ENCODE results near the gene C19orf44. TPM values are rescaled to one million over a fixed set of nuclear protein-coding genes. Genes with fewer than 3 reads are reported as not detected.
"Not testable (repeated sequence)": the region's sequence is repeated elsewhere in the genome, so short reads cannot be mapped to it uniquely, and the experiment has no call there.

Gene C19orf44
- total RNA-seq, 1 donor from 2014 or later: 4.6 TPM

DNA sequence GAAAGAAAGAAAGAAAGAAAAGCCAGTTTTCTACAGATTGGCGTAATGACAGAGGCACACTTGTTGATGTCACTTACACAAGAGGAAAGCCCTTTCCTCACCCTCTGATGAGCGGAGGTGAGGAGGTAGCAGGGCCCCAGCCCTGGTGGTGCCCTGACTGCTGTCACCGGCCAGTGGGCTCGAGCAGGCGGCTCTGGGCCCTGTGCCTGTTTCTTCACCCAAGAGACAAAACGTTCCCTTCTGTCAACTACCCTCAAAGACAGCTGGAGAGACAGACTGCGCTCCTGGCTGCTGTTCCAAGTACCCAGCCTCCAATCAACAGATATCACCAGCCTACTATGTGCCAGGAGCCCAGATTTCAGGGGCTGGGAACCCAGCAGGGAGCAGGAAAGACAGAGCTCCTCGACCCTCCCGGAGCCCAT lies 34.6 kb upstream of the C19orf44 start:
- DNase-seq (ENCODE audit: low read depth): no peak
- H3K4me3 ChIP-seq (ENCODE audit: low read depth, low read length): no peak overlapping the region
- TF ChIP-seq, protein P1, sequence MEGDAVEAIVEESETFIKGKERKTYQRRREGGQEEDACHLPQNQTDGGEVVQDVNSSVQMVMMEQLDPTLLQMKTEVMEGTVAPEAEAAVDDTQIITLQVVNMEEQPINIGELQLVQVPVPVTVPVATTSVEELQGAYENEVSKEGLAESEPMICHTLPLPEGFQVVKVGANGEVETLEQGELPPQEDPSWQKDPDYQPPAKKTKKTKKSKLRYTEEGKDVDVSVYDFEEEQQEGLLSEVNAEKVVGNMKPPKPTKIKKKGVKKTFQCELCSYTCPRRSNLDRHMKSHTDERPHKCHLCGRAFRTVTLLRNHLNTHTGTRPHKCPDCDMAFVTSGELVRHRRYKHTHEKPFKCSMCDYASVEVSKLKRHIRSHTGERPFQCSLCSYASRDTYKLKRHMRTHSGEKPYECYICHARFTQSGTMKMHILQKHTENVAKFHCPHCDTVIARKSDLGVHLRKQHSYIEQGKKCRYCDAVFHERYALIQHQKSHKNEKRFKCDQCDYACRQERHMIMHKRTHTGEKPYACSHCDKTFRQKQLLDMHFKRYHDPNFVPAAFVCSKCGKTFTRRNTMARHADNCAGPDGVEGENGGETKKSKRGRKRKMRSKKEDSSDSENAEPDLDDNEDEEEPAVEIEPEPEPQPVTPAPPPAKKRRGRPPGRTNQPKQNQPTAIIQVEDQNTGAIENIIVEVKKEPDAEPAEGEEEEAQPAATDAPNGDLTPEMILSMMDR (conservative IDR thresholded peaks at IDR 0.05; ENCODE audit: low read depth, low read length): no peak

DNA sequence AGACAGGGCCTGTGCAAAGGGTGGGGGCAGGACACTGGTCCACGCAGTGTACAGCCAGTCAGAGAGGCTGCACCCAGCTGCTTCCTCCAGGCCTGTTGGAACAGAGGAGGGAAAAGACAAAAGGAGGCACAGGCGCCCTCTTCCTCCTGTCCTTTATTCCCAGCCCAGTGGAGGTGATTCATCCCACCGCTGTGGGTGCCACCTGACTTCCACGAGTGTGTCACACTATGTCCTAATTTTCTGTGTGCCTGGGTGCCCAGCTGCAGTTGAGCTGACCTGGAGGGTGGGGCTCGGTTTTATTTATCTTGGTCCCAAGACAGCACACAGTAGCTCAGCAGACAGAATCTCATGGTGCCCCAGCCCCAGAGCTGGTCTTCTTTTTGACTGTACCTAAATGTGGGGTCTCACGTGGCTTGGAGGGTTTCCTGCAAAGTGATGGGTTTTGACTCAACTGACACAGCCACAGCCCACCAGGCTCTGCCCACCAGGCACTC lies 33.4 kb upstream of the C19orf44 start:
- no peak overlapping the region for H3K4me3 ChIP-seq (ENCODE audit: low read depth, low read length)
- TF ChIP-seq, protein P1 (conservative IDR thresholded peaks at IDR 0.05; ENCODE audit: low read depth, low read length): no peak
- DNase-seq (ENCODE audit: low read depth): no peak

DNA sequence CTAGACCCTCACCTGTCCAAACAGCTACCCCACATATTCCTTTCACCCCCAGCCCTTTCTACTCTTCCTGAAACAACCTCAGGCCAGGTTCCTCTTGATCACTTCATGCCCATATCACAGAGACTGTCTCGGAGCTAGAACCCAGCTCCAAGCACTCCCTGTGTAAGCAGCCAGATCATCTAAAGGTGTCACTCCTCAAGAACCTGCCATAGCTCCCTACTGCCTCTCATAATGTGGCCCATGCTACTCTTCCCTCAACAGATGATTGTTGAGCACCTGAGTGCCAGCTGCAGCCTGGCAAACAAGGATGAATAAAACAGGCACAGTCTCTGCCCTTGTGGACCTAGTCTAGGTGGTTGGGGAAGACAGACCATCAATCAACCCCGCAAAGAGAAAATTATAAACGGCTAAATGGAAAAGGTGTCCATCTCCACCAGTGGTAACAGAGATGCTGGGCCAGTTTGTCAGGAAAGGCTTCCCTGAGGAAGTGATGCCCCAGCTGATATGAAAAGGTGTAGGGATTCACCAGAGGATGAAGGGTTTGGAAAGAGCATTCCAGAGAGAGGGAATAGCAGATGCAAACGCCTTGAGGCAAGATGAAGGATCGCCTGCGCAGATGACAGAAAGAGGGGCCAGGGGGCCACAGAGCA lies 32.7 kb upstream of the C19orf44 start:
- no peak overlapping the region for H3K4me3 ChIP-seq (ENCODE audit: low read depth, low read length)
- DNase-seq (ENCODE audit: low read depth): no peak
- TF ChIP-seq, protein P1 (conservative IDR thresholded peaks at IDR 0.05; ENCODE audit: low read depth, low read length): no peak

DNA sequence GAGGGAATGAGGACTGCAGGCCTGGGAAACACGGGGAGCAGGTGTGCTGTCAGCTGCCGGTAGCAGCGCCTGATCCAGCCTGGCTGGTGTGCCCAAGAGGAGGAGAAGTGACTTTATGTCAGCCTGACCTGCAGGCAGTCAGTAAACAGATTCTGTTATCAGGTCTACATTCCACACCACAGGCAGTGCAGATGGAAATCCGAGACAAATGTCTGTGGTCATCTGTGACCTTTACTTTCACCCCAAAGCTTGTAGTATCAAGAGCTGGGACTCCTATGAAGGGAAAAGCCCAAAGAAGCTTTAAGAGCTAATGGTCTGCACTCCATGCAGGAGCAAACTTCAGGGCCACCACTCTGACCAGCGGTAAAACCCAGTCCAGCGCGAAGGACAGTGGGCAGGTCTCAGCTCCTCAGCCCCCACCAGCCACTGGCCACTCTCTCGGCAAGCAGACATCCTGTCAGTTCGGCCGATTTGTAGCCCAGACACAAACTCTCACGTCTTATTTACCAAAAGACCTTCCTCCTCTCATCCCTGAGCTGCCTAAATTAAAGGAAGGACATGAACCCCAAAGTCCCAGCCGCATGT lies 32.1 kb upstream of the C19orf44 start:
- H3K4me3 ChIP-seq (ENCODE audit: low read depth, low read length): no peak overlapping the region
- DNase-seq (ENCODE audit: low read depth): no peak
- TF ChIP-seq, protein P1 (conservative IDR thresholded peaks at IDR 0.05; ENCODE audit: low read depth, low read length): no peak

DNA sequence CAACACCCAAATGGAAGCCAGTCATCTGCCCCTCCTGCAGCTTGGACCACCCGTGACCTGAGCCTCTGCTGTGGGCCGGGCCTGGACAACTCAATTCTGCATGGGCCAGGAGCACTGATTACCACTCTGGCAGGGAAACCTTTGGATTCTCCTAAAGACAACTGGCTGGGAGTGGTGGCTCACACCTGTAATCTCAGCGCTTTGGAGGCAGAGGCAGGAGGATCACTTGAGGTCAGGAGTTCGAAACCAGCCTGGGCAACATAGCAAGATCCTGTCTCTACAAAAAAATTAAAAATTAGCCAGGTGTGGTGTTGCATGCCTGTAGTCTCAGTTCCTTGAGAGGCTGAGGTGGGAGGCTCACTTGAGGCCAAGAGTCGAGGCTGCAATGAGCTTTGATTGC lies 31.0 kb upstream of the C19orf44 start:
- no peak for DNase-seq (ENCODE audit: low read depth)
- TF ChIP-seq, protein P1 (conservative IDR thresholded peaks at IDR 0.05; ENCODE audit: low read depth, low read length): no peak
- no peak overlapping the region for H3K4me3 ChIP-seq (ENCODE audit: low read depth, low read length)

DNA sequence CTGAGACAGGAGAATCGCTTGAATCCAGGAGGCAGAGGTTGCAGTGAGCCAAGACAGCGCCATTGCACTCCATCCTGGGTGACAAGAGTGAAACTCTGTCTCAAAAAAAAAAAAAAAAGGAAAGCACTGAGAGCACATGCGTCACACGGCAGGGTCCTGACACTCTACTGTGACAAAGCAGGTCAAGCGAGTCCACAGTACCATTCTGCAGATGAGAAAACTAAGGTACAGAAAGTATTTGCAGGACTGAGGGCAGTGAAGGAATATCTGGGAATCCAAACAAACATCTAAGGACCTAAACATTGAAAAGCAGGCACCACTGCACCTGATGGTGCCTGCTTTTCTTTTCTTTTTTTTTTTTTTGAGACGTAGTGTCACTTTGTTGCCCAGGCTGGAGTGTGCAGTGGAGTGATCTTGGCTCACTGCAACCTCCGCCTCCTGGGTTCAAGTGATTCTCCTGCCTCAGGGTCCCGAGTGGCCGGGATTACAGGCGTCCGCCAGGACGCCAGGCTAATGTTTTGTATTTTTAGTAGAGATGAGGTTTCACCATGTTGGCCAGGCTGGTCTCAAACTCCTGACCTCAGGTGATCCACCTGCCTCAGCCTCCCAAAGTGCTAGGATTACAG lies 29.3 kb upstream of the C19orf44 start:
- H3K4me3 ChIP-seq (ENCODE audit: low read depth, low read length); DNase-seq (ENCODE audit: low read depth): not testable (repeated sequence)

DNA sequence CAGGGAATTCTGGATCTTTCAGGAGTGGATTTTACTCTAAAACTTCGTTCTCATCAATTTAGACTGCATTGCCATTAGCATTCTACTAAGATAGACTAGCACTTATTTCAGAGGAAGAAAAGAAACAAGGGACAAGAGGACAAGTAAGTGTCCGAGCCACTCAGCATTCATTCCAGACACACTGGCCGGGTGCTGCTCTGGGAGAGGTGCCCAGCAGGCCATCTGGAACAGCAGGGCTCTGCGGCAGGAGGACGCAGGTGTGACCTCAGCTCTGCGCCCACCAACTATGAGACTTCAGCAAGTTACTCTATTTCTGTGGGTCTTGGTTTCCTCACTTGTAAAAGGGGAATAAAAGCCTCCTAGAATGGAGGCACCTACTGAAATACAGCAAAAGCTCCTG lies 28.6 kb upstream of the C19orf44 start:
- no peak for DNase-seq (ENCODE audit: low read depth)
- TF ChIP-seq, protein P1 (conservative IDR thresholded peaks at IDR 0.05; ENCODE audit: low read depth, low read length): no peak
- H3K4me3 ChIP-seq (ENCODE audit: low read depth, low read length): no peak overlapping the region
